DMS53 (cell line): Measurements from ENCODE around the gene CHIA.

Source experiments
- DNase-seq: peaks from one replicate; lab custom pipeline; 2025; lab: John Stamatoyannopoulos, UW

The CHIA gene

GRCh38 chr1:111366256-111366655 lies 75.6 kb downstream of the CHIA start:
- no peak for DNase-seq

- no peak for DNase-seq
Observed at GRCh38 chr1:111369177-111369576, 78.5 kb downstream of the CHIA start.

- no peak for DNase-seq
Observed at GRCh38 chr1:111369645-111370044, 79.0 kb downstream of the CHIA start.
